WI38 (cell line): ENCODE data around the gene SAMD13.

Experiments used
- H3K4me3 ChIP-seq: 2 replicates; pipeline ENCODE4 v1.5.1; 2011; ENCODE audit warnings: low read depth, mild to moderate bottlenecking, control low read depth, low read length
- TF ChIP-seq, protein P1 (sequence below): IDR thresholded peaks from 2 replicates; pipeline ENCODE4 v1.5.1; 2012; ENCODE audit warnings: low read depth, mild to moderate bottlenecking, control low read depth, low read length

The SAMD13 gene, protein sequence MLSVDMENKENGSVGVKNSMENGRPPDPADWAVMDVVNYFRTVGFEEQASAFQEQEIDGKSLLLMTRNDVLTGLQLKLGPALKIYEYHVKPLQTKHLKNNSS

DNA sequence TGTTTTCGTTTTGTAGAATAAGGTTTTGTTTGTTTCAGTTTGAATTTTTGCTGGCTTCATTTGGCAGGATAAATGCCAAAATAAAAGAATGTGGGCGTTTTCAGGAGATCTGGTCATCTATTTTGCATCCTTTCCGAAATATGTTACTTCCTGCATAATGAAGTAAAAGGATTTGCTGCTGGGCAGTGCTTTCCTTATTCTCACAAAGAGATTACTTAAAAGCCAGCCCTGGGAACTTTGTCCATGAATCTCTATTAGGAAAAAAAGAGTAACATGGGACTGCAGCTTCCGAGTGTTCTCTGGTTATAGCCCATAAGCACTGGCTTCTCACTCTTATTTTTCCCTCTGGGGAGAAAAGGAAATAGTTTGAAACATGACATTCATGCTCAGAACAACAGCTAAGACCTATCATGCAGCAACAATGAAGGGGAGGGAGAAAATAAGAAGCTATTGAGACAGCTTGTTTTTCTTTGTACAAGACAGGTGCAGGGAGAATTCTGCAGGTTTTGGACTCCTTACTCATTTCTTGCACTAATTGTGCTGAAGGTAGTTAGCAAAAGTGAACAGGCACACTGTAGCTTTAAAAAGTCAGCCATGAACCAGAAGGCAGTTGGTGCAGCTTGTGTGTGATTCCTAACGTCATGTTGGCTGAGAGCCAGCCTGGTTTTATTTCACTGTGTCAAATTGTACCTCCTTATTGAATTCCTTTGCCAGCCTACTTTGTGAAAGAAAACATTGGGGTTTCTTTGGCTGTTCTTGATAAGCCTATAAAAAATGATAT lies at the start of gene SAMD13:
TSS of gene SAMD13 (plus strand) at position 705 of the 781 bp plus-strand sequence. CDS start 1,527 bp downstream, outside the sequence.
- peak within 1 kb of the TSS; percentile 58 for H3K4me3 ChIP-seq
- TF ChIP-seq, protein P1, sequence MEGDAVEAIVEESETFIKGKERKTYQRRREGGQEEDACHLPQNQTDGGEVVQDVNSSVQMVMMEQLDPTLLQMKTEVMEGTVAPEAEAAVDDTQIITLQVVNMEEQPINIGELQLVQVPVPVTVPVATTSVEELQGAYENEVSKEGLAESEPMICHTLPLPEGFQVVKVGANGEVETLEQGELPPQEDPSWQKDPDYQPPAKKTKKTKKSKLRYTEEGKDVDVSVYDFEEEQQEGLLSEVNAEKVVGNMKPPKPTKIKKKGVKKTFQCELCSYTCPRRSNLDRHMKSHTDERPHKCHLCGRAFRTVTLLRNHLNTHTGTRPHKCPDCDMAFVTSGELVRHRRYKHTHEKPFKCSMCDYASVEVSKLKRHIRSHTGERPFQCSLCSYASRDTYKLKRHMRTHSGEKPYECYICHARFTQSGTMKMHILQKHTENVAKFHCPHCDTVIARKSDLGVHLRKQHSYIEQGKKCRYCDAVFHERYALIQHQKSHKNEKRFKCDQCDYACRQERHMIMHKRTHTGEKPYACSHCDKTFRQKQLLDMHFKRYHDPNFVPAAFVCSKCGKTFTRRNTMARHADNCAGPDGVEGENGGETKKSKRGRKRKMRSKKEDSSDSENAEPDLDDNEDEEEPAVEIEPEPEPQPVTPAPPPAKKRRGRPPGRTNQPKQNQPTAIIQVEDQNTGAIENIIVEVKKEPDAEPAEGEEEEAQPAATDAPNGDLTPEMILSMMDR = no peak

DNA sequence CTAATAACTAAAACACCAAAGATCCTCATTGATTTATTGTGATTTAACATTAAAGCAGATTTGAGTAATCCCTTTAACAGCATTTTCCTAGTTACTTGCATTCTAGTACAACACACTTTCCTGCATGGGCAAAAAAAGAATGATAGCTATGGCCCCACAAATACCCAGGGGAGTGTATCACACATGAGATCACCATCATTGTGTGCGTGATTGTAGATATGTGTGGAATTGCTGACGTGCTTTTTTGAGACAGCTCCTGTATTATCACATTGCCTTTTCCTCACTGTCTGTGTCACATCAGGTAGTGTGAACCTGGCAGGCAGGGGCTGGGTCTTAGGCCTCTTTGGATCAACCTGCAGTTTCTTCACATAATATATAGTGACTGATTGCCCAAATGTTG lies 48.5 kb upstream of the SAMD13 start:
- H3K4me3 ChIP-seq = no peak overlapping the region
- TF ChIP-seq, protein P1 = no peak

DNA sequence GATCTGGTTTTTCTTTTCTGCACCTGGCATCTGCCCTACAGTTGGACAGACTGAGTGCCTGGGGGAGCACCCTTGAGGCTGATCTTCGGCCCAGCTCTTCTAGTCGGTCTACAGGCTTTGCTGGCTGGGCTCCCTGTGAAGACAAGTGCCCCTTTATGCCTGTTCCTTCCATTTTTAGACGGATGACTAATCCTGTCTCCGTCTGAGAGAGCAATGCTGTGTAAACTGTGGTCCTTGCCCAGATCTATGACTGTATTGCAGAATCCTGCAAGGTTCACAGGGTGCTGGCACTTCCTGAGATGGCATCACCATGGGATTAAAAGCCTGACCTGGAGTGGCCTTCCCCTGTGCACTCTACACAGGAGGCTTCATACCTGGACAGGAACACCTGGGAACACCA lies 47.6 kb upstream of the SAMD13 start:
- no peak overlapping the region for H3K4me3 ChIP-seq

DNA sequence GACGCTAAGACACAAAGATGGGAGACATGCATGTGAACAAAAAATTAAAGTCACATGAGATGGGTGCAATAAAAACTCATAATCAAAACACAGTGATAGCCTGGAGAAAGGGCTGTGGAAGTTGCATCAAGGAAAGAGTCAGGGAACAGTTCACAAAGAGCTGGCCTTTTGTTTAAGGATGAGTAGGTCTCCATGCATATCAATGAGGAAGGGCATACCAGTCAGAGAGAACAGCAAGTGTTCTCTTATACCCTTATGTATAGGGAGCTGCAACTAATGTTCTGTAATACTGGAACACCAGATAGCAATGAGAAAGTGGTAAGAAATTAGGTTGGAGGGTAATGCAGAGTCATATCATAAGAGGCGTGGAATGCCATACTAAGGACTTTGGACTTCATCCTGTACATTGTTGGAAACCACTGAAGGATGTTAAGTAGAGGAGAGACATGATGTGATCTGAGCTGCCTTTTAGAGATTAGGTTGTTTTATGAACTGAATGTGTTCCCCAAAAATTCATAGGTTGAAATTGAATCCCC lies 46.7 kb upstream of the SAMD13 start:
- H3K4me3 ChIP-seq = no peak overlapping the region
- TF ChIP-seq, protein P1 = no peak

More for the DNA sequence above, 47.6 kb upstream of the SAMD13 start:
- TF ChIP-seq, protein P1 = no peak

DNA sequence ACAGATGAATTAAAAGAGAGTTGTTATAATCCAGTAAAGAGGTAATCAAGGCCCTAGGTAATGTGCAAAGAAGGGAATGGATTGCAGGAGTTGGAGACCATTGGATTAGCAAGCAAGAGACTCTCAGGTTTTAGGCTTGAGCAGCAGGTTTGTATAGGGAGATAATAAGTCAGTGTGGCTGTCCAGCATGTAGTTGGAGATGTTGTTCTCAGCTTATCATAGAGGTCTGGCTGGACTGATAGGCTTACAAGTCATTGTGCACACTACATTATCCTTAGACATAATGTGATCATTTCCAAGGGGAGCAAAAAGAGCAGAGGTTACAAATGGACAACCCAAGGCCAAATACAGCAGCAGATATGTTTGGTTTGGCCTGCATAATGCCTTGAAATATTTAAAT lies 45.9 kb upstream of the SAMD13 start:
- H3K4me3 ChIP-seq = no peak overlapping the region

DNA sequence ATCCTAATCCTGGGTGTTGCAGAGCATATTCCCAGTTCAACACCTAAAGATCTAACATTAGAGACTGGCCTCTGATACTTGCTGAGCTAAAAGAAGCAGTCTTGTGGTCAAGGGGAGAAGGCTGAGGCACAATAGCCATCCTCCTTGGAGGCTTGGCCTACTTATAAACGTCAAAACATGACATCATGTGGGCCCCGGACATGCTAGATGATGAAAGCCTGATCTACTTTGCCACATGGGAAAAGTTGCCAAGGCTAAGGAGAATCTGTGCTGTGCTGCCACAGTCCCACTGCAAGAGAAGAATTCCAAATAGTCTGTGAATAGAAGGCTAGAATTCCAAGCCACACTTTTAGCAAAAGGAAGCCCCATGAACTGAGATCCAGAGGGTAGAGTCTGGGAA lies 43.9 kb upstream of the SAMD13 start:
- H3K4me3 ChIP-seq = no peak overlapping the region
- TF ChIP-seq, protein P1 = no peak

More for the DNA sequence above, 45.9 kb upstream of the SAMD13 start:
- TF ChIP-seq, protein P1 = no peak

DNA sequence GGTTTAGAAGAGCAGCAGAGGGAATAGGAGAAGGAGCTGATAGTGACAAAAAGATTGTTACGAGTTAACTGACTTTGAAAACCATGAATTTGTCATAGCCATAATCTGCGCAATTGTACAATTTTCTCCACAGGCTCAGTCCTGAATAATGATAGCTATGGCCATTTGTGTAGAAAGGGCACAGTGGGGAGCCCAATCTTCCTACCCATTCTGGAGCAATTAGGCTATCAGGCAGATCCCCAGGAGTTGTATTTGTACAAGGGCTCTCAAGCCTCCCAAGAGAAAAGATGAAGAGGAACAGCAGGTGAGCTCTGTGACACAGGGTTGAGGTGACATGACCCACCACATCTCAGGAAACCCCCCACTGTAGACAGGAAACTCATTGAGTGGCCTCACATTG lies 42.1 kb upstream of the SAMD13 start:
- H3K4me3 ChIP-seq = no peak overlapping the region
- TF ChIP-seq, protein P1 = no peak
